ENCODE measurements around the gene HGF. TPM values are rescaled to one million over a fixed set of nuclear protein-coding genes. Genes with fewer than 3 reads are reported as not detected.

HGF gene
- total and polyA plus RNA-seq, 2 experiments from 2014 or later, result 13.4 to 33.2 TPM

DNA sequence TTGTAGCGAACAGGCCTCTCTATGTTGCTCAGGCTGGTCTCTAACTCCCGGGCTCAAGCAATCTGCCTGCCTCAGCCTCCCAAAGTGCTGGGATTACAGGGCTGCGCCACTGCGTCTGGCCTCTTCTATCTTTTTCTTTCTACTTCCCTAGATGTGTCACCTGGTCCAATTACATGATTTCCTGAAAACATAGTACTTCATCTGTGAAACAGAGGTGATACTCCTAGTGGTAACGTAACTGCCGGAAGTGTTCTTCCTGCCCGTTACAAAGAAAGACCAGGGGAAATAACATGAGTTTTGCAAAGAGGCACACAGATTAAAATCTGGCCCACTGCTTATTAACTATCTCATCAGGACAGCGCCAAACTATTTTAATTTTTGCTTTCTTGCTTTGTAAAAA, 18.4 kb upstream of the HGF start:
- H3K9me2 ChIP-seq (replicated peaks; ENCODE audit: insufficient read depth), result no peaks in the 10 kb centered on the region
- H4K20me1 ChIP-seq (ENCODE audit: insufficient read depth, poor library complexity, severe bottlenecking), result no peaks in the 10 kb centered on the region
- no peaks in the 10 kb centered on the region for H3K9me3 ChIP-seq (ENCODE audit: low read depth)
- no peak overlapping the region for H3K4me2 ChIP-seq
- no peaks in the 10 kb centered on the region for H3K79me2 ChIP-seq
- H3K27ac ChIP-seq, result no peak overlapping the region
- no peaks in the 10 kb centered on the region for H3K27me3 ChIP-seq
- H3K4me3 ChIP-seq, result no peak overlapping the region
- no peaks in the 10 kb centered on the region for H3K36me3 ChIP-seq (replicated peaks; ENCODE audit: insufficient read depth, low read depth)
- 95% methylated on average over 8 of the region's 8 CpGs for WGBS (ENCODE audit: low lambda C conversion rate, missing lambda C conversion rate)
- no peak for DNase-seq (ENCODE audit: low spot score)
- TF ChIP-seq EZH2 (IDR thresholded peaks at IDR 0.05; ENCODE audit: borderline replicate concordance), result no peak
- TF ChIP-seq CTCF (IDR thresholded peaks at IDR 0.05; ENCODE audit: poor library complexity), result no peak
- no peak for TF ChIP-seq EZH2phosphoT487 (IDR thresholded peaks at IDR 0.05; ENCODE audit: low read depth, severe bottlenecking, unreplicated experiment)
- H2AFZ ChIP-seq, result no peak overlapping the region
- no peaks in the 10 kb centered on the region for H3K4me1 ChIP-seq (ENCODE audit: insufficient read depth)

- no peaks in the 10 kb centered on the region for H3K27me3 ChIP-seq
- no peaks in the 10 kb centered on the region for H3K4me1 ChIP-seq (ENCODE audit: insufficient read depth)
- H3K36me3 ChIP-seq (replicated peaks; ENCODE audit: insufficient read depth, low read depth), result no peaks in the 10 kb centered on the region
- H3K4me3 ChIP-seq, result no peak overlapping the region
- H2AFZ ChIP-seq, result no peak overlapping the region
- DNase-seq (ENCODE audit: low spot score), result no peak
- H4K20me1 ChIP-seq (ENCODE audit: insufficient read depth, poor library complexity, severe bottlenecking), result no peaks in the 10 kb centered on the region
- no peaks in the 10 kb centered on the region for H3K79me2 ChIP-seq
- no peaks in the 10 kb centered on the region for H3K9me3 ChIP-seq (ENCODE audit: low read depth)
- no peak overlapping the region for H3K4me2 ChIP-seq
- H3K27ac ChIP-seq, result no peak overlapping the region
- TF ChIP-seq EZH2phosphoT487 (IDR thresholded peaks at IDR 0.05; ENCODE audit: low read depth, severe bottlenecking, unreplicated experiment), result no peak
- no peak for TF ChIP-seq EZH2 (IDR thresholded peaks at IDR 0.05; ENCODE audit: borderline replicate concordance)
- no peak for TF ChIP-seq CTCF (IDR thresholded peaks at IDR 0.05; ENCODE audit: poor library complexity)
- no peaks in the 10 kb centered on the region for H3K9me2 ChIP-seq (replicated peaks; ENCODE audit: insufficient read depth)
Measured at GRCh38 chr7:81783818-81784217, 14.0 kb upstream of the HGF start.

DNA sequence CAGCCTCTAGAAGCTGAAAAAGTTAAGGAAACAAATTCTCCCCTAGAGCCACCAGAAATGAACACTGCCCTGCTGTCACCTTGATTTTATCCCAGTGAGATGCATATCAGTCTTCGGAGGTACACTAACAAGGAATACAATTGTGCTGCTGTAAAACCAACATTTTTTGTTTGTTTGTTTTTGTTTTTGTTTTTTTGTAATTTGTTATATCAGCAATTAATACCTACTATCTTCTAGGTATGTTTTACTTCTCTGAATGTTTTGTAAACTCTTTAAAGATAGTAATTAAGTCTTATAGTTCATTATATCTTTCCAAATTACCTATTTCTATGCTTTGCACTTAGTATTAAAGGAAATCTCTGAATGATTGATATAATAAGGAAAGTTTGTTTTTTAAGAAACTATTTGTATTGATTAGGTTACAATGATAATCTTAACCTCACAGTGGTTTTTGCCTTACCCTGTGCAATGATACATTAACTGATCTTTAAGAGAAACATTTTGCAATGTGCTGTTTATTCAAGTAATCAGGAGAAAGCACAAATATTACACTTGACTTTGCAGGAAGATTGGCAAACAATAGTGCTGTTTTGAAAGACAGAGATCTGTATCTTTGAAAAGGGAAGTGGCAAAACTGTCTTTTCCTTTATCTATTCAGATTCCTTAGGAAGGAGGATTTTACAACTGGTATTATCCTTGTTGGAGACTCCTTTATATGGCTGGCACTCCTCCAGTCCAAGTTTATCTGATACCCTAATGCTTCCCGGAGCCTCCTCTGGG, 11.3 kb upstream of the HGF start:
- Histone ChIP-seq H3K4me2 (no peak overlapping the region), H3K9me3 (ENCODE audit: low read depth) (no peaks in the 10 kb centered on the region), H3K36me3 (replicated peaks; ENCODE audit: insufficient read depth, low read depth) (no peaks in the 10 kb centered on the region), H4K20me1 (ENCODE audit: insufficient read depth, poor library complexity, severe bottlenecking) (no peaks in the 10 kb centered on the region), H3K4me1 (ENCODE audit: insufficient read depth) (no peaks in the 10 kb centered on the region), H2AFZ (no peak overlapping the region), H3K27me3 (no peaks in the 10 kb centered on the region), H3K79me2 (no peaks in the 10 kb centered on the region), H3K4me3 (no peak overlapping the region), H3K27ac (no peak overlapping the region), H3K9me2 (replicated peaks; ENCODE audit: insufficient read depth) (no peaks in the 10 kb centered on the region)
- 18% methylated on average over 2 of the region's 2 CpGs for WGBS (ENCODE audit: low lambda C conversion rate, missing lambda C conversion rate)
- TF ChIP-seq EZH2 (IDR thresholded peaks at IDR 0.05; ENCODE audit: borderline replicate concordance) (no peak), CTCF (IDR thresholded peaks at IDR 0.05; ENCODE audit: poor library complexity) (no peak), EZH2phosphoT487 (IDR thresholded peaks at IDR 0.05; ENCODE audit: low read depth, severe bottlenecking, unreplicated experiment) (no peak)
- no peak for DNase-seq (ENCODE audit: low spot score)

Data from hepatocyte (in vitro differentiated cells).